Ishikawa (cell line): Measurements from ENCODE around the gene LCA5L.

Experiments
- CEBPB ChIP-seq: IDR thresholded peaks from 2 replicates; pipeline ENCODE4 v1.6.1; 2012
- CREB1 ChIP-seq: IDR thresholded peaks from 2 replicates; pipeline ENCODE4 v1.6.1; 2012; ENCODE audit warnings: low read depth
- EGR1 ChIP-seq: IDR thresholded peaks from 2 replicates; pipeline ENCODE4 v1.6.1; 2012
- EP300 ChIP-seq: IDR thresholded peaks from 2 replicates; pipeline ENCODE4 v1.6.1; 2012; ENCODE audit warnings: borderline replicate concordance
- FOXM1 ChIP-seq: IDR thresholded peaks from 2 replicates; pipeline ENCODE4 v1.6.1; 2012; ENCODE audit warnings: low read depth, borderline replicate concordance
- NFIC ChIP-seq: IDR thresholded peaks from 2 replicates; pipeline ENCODE4 v1.6.1; 2012
- RAD21 ChIP-seq: IDR thresholded peaks from 2 replicates; pipeline ENCODE4 v1.6.1; 2012; ENCODE audit warnings: low read depth
- REST ChIP-seq: IDR thresholded peaks from 2 replicates; pipeline ENCODE4 v1.6.1; 2012; ENCODE audit warnings: low read depth, mild to moderate bottlenecking
- TAF1 ChIP-seq: IDR thresholded peaks from 2 replicates; pipeline ENCODE4 v1.6.1; 2012; ENCODE audit warnings: low read depth, mild to moderate bottlenecking
- TCF12 ChIP-seq: IDR thresholded peaks from 2 replicates; pipeline ENCODE4 v1.6.1; 2012; ENCODE audit warnings: low read depth
- TEAD4 ChIP-seq: IDR thresholded peaks from 2 replicates; pipeline ENCODE4 v1.6.1; 2012
- USF1 ChIP-seq: IDR thresholded peaks from 2 replicates; pipeline ENCODE4 v1.6.1; 2012
- YY1 ChIP-seq: IDR thresholded peaks from 2 replicates; pipeline ENCODE4 v1.6.1; 2012; ENCODE audit warnings: low read depth
- ZBTB7A ChIP-seq: IDR thresholded peaks from 2 replicates; pipeline ENCODE4 v1.6.1; 2012; ENCODE audit warnings: low read depth
- TF ChIP-seq, protein P1 (sequence below): IDR thresholded peaks from 2 replicates; pipeline ENCODE4 v1.6.1; 2012

LCA5L gene

DNA sequence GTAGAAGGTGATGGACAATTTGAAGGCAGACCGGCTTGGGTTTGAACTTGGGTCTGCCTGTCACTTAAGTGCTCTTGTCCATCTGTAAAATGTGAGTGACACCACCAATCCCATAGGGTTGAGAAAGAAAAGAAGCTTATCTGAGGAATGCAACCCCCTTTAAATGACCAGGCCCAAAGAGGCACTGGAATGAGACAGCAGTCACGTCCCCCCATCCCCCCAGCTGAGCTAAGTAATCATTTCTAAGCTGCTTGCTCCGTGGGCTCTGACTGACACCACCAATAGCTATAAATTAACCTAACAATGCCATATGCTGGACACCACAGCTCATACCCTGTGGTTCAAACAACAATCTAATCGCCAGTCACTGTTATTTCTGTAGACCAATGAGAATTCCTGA, 15.1 kb downstream of the LCA5L start:
- TF ChIP-seq TEAD4 (no peak), EP300 (no peak), TAF1 (no peak), EGR1 (no peak), CEBPB (no peak), FOXM1 (no peak), NFIC (no peak), TCF12 (no peak), ZBTB7A (no peak), REST (no peak), YY1 (no peak), USF1 (no peak), RAD21 (no peak), CREB1 (no peak)
- TF ChIP-seq, protein P1, sequence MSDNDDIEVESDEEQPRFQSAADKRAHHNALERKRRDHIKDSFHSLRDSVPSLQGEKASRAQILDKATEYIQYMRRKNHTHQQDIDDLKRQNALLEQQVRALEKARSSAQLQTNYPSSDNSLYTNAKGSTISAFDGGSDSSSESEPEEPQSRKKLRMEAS, result no peak

DNA sequence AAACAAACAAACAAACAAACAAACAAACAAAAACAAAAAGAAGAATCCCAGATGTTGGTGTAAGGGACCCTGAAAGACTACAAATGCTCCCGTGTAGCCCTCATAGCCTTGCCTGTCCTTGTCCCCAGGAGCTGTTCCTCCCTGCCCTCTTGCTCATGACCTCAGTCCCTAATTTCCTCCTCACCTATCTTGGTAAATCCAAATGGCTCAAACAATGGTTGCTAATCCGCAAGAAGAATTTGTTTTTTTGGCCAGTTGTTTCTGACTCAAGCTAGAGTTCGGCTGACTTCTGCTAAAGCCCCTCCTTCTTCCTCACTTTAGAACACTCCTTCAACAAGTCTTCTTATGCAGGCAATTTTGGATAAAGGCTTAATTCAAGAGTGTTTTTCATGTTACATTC, 15.6 kb downstream of the LCA5L start:
- TF ChIP-seq YY1 (no peak), REST (no peak), FOXM1 (no peak)

- TF ChIP-seq RAD21, result no peak
These were observed 16.1 kb downstream of the LCA5L start for GRCh38 chr21:39429445-39429844.

- TF ChIP-seq ZBTB7A (no peak), USF1 (no peak), TEAD4 (no peak), TAF1 (no peak), NFIC (no peak), YY1 (no peak), REST (no peak), TCF12 (no peak)
These were observed 22.9 kb downstream of the LCA5L start for GRCh38 chr21:39422527-39423241.

DNA sequence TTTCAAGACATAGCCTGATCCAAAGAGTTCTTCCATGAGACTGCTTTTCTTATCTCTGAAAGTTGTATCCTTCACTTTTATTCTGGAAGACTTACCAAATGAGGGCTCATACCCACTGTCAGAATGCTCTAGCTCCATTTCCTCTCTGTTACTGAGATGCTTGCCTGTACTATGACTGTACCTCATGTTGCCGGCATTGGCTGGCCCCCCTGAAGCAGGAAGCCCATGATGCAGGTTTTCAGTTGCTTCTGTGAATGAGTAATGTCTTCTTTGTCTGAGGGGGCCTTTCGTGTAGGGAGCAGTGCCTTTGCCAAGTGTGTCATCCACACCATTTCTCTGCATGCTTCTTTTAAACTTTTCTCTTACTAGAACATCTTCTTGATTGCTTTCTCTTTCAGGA, 39.5 kb downstream of the LCA5L start:
- no peak for TF ChIP-seq REST
- TF ChIP-seq, protein P1, result no peak
- no peak for TF ChIP-seq TAF1
- TF ChIP-seq USF1, result no peak
